ENCODE results near the gene NRL.

NRL gene

DNA sequence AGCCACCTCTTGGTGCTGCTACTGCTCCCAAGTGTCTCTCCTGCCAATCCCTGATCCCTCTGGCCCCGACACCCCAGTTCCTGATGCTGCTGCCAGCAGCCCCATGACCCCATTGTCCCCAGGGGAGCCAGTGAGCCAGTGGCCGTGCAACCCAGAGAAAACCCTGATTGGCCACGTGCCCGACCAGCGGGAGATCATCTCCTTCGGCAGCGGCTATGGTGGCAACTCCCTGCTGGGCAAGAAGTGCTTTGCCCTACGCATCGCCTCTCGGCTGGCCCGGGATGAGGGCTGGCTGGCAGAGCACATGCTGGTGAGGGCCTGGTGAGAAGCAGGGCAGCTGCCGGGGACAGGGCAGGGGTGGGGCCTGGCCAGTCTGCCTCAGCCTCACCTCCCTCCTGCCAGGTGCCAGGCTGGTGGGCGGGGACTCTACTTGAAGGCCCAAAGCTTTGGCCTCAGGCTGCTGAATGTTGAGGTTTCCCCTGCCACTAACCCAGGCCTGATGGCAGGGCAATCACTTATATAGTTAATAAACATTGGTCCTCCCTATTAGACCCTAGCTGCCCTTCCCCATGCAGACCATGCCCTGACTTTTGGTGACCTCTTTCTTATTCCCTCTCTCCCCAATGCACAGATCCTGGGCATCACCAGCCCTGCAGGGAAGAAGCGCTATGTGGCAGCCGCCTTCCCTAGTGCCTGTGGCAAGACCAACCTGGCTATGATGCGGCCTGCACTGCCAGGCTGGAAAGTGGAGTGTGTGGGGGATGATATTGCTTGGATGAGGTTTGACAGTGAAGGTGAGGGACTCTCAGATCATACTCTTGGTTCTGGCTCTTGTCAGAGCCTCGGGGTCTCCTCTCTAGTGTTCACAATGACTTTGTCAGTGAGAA lies 15.6 kb downstream of the NRL start:
- no peak for DNase-seq (ENCODE audit: low read depth)

DNA sequence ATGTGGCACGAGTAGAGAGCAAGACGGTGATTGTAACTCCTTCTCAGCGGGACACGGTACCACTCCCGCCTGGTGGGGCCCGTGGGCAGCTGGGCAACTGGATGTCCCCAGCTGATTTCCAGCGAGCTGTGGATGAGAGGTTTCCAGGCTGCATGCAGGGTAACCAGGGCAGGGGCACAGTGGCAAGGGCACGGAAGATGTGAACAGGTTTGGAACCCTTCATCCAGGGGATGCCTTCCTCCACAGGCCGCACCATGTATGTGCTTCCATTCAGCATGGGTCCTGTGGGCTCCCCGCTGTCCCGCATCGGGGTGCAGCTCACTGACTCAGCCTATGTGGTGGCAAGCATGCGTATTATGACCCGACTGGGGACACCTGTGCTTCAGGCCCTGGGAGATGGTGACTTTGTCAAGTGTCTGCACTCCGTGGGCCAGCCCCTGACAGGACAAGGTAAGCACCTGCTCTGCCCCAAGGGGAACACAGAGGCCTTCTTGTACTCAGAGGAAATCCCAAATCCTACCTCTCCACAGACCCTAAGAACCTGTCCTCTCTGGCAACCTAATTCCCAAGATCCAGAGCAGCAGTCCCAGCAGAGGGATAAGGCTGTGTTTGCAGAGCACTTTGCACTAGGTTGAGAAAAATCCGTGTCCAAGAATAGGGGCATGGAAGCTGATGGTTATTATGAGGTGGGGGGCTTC lies 16.4 kb downstream of the NRL start:
- no peak for DNase-seq (ENCODE audit: low read depth)

DNA sequence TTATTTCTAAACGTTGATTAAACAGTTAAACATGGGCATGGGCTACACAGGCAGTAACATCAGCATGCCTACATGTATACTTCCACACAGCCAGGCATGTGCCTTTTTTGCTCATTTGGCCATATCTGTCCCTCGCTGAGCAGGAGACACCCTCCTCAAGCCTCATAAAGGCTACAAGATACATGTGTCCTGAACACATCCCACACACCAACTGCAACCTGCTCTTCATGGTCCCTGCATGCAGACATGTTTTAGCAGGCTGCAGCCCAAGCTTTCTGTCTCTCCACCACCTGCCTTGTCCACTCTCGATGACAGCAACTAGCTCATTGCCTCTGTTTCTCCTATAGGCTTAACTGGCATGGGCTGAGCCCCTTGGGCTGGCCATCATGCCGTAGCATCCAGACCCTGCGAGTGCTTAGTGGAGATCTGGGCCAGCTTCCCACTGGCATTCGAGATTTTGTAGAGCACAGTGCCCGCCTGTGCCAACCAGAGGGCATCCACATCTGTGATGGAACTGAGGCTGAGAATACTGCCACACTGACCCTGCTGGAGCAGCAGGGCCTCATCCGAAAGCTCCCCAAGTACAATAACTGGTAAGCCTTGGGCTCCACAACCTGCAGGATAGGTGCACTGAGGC lies 18.1 kb downstream of the NRL start:
- DNase-seq (ENCODE audit: low read depth) = no peak

DNA sequence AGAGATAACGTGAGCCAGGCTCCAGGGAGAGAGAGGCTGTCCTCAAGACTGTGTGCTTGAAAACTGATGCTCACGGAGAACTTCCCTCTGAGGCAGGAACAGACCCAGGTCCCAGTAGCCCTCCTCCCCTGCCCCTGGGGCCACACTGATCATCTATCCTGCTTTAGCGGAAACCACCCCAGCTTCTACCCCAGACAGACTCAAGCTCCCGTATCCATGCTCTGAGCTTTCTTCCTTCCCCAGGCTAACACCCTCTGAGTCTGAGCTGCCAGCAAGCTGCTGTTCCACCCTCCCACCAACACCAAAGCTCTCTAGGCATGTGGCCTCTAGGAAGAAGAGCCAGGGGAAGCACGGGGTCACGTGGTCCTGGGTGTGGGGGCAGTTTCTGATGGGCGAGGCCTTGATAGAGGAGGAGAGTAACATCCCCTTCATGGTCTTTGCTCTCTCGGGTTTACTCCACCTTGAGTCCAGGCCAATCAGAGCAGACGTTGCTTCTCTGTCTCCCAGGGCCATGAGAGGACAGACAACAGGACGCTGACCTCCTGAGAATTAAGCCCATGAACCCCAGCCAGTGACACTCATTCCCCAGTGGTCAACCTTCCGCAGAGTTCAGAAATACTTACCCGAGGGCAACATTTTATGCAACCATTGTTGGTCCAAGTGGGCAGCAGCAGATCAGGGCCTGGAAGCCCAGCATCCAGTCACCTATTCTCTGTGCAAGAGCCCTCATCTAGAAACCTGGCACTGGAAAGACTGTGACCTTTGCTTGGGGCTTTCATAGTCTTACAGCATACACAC lies 19.3 kb downstream of the NRL start:
- peak; percentile 48 for DNase-seq (ENCODE audit: low read depth)

DNA sequence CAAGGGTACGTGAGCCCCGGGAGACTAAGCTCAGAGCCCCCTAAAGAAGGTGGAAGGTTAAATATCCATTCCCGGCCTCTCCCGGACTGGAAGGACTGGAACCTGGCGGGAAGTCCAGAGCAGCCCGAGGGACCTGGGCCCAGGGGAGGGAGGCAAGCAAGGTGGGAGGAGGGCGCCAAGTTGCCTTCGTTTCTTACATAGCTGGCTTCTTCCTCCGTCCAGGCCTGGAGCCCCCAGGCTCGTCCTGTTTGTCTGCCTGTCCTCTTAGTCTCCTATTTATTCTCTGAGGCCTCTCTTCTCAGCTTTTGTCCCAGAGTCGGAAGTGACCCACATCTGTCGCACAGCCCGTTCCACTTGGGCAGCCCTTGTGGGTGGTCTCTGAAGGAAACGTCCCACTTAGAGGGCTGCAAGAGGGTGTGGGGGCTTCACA lies 19.9 kb downstream of the NRL start:
- no peak for DNase-seq (ENCODE audit: low read depth)

DNA sequence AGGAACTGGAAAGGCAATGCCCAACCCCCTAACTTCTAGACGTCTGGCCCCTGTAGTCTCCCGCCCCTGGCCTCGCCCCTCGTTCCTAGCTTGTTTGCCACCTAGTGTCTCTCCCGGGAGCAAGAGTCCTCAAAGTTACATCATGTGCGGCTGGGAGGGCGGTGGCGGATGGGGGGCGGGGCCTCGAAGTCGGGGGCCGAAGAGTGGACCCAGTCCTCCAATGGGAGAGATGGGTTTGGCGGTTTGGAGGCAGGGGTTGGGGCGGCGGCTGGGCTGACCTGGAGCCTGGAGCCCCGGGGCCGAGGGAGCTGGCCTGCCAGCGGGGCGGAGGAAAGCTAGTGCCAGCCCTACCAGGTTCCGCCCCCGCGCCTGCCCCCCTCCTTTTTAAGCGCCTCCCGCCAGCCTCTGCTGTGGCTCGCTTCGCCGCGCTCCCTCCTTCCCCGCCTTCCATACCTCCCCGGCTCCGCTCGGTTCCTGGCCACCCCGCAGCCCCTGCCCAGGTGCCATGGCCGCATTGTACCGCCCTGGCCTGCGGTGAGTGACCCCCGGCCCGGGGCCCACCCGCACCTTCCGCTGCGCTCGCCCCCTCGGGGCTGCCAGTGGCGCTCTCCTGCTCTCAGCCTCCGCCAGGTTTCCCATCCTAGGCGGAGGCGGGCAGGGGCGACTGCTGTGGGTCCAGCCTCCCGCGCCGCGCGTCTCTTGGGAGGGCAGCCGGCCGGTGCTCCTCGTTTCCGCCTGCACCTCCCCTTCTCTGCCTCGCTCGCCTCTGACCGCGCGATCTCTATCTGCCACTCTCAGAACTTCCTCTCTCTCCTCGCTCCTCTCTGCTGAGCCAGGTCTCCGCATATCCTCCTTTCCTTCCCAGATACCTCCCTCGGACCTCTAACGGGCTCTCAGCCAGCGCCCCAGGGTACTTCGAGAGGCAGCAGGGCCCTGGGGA lies 20.6 kb downstream of the NRL start, which contains the start of gene PCK2:
PCK2 (plus strand) TSS at position 411 of the 940 bp plus-strand sequence; CDS start at position 506, 95 bp downstream.
- peak; percentile 70 for DNase-seq (ENCODE audit: low read depth)

DNA sequence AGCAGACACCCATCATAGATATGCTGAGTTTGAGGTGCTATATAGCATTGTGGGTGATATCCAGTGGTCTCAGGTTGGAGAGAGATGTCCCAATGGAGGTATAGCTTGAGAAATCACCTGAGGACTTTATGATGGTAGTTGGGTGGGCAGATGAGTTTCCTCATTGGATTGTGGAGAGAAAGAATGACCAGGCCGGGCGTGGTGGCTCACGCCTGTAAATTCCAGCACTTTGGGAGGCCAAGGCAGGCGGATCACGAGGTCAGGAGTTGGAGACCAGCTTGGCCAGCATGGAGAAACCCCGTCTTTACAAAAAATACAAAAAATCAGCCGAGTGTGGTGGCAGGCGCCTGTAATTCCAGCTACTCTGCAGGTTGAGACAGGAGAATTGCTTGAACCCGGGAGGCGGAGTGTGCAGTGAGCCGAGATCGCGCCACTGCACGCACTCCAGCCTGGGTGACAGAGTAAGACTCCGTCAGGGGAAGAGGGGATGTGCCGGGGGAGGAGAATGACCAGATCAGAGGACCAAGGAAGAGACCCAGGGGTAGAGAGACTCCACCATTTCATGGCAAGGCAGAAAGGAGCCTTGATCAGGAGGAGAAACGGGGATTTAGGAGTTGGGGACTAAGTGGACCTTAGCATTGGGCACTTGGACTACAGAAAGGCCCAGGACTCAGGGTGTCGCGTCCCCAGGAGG lies 21.4 kb downstream of the NRL start:
- DNase-seq (ENCODE audit: low read depth) = no peak

DNA sequence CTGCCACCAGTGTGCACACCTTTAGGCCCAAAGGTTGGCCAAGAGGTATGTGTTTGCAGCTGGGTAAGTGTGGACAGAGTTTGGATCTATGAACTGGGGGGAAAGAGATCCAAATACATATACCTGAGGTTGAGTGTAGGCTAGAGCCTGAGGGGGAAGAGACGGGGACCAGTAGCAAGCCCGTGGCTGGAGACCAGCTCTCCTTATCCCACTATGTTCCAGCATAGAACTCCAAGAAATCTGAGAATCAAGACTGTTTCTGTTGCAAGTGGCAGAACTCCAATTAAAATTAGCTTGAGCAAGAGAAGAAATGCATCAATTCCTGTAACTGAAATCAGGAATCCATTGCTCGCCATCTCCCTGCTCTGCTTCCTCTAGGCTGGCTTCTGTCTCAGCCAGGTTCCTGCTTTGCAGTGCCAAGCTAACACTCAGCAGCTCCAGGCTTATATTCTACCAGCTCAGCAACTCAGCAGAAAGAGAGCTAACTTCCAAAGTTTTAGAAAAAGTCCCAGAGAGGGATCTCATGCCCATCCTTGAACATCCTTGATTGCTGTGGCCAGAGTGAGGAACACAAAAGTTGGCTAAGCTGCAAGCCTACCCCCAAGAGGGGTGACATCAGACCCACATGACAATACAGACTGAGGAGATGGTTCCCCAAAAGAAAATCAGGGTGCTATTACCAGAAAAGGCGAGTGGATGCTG lies 22.1 kb downstream of the NRL start:
- DNase-seq (ENCODE audit: low read depth) = no peak

DNA sequence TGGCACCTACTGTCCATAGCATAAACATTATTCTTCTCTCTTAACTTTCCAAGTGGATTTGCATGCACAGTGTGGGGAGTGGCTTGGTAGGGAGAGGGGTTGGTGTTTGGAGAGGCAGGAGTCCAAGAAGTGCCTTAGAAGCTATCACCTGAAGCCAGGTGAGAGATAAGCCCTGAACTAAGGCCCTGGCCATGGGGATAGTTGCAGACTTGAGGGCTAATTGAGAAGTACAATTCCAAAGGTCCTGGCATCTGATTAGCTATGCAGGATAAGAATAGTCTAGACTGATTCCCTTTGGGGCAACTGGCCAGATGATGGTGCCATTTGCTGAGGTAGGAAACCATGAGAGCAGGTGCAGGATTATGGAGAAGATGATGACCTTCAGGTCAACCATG lies 22.6 kb downstream of the NRL start:
- no peak for DNase-seq (ENCODE audit: low read depth)

DNA sequence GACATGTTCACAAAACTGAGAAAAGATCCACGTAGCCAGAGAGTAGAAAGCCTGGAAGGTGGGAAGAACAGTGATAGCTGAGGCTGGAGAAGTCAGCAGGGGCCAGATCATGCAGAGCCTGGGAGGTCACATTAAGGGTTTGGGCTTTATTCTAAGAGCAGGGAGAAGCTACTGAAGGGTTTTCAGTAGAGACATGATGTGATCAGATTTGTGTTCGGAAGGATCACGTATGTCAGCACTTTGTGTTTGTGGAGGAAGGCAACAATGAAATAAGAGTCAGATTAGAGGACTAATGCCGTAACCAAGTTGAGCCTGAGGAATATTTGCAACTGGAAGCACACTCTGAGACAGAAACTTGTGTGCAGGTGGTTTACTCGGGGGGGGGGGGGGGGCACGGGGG lies 24.9 kb downstream of the NRL start:
- DNase-seq (ENCODE audit: low read depth) = no peak

DNA sequence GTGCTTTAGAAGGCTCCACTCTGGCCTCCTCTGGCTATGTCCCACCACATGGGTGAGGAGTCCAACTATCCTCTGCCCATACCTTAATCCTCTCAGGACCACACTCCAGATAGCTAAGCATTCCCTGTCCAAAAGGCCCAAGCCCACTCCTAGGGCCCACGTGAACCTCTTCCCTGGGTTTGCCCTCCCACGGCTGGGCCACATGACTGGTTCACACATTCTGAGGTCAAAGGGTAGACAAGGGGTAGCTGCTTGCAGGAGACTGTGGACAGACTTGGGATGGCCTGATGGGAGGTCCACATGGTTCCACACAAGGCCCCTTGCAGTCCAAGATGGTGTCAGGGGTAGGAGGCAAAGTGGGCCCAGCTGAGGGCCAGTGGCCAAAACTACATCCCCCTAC lies 26.7 kb downstream of the NRL start:
- no peak for DNase-seq (ENCODE audit: low read depth)

DNA sequence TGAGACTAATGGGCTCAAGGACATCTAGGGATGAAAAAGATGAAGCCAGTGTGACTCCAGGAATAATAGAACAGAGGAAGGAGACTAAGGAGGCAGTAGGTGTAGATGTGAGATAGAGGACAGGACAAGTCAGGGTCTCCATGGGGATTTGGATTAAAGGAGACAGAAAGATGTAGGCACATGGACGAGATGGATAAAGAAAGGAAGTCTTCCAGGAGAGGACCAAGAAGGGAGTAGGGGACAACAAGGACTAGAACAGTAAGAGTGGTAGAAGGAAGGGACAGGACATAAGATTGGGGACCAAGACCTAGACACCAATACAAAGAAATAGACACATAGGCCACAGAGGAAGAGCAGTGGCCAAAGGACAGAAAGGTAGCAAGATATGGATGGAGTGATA lies 27.7 kb downstream of the NRL start:
- DNase-seq (ENCODE audit: low read depth) = no peak

DNA sequence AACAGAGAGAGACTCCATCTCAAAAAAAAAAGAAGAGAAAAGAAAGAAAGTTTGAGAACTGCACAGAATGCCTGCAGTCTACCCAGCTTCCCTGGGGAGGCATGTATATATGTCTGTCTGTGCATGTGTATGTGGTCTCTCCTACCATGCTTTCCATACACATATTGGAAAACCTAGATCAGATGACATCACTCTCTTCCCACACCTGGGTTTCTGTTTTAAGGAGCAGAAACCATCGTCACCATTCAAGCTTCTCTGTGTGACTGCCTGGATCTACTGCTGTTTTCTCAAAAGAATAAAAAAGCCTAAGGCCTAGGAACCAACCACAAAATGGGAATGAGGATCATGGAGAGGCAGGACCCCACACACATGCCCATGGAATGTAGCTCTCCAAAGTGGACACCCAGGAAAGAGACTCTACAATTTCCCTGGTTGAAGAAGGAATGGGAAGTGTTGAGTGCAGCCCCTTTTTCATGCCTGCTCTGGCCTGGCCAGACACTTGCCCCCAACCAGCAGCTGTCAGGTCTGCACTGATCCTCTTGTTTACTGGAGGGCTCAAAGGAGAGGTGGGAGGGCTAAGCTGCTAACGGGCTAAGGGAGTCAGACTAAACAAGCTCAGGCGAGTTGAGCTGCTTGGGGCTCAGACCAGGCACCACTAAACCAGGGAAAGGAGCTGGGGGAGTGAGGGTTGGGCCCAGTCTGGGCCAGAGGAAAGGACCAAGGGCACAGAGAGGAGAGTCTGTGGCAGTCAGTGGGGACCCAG lies 28.4 kb downstream of the NRL start:
- no peak for DNase-seq (ENCODE audit: low read depth)

DNA sequence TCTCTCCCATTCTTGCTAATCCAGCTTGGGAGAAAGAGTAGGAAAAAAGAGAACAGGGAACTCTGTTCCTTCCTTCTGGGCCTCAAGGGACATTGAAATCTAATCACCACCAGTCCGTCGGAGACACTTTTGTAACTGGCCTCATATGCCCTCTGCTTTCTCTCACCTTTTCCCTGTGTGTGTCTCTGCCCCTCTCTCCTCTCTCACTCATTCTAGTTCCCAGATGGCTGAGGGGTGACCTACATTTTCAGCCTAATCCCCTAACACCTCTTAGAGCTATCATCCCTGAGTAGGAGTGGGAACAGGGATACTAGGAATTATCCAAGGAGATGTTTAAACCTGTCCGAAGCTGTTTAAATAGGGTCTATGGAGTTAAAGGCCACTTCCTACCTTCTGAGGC lies 29.5 kb downstream of the NRL start:
- no peak for DNase-seq (ENCODE audit: low read depth)

DNA sequence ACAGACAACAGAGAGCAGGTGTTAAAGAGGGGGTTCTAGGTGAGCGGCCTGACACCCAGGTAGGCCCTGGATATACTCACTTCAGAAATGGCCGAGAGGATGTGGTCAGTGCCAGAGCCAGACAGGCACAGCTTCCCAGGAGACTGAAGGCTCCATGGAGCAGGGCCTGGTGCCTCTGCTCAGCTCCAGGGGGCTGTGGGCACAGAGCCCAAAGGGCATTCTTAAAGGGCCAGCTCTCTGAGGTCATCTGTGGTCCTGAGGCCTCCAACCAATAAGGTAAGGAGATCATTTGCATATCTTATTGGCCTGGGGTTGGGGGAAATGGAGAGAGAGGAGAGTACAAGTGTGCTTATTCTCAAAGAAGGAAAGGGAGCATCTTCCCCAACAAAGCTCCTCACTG lies 30.3 kb downstream of the NRL start:
- no peak for DNase-seq (ENCODE audit: low read depth)

DNA sequence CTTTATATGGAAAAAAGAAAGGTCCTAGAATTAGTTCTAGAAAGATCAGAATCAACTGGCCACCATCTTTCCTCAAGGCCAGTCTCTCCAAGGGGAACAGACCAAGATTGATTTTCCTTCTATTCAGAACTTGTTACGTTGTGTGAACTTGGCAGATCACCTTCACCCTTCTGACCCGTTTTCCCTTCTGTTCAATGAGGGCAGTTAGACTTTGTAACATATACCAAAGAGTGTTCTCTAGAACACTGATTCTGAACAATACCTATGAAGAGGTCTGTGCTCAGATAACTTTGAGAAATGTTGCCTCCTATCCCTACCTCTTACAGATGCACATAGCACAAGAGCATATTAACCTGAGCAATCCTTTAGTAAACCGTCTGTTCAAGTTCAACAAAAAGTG lies 31.3 kb downstream of the NRL start:
- DNase-seq (ENCODE audit: low read depth) = no peak

DNA sequence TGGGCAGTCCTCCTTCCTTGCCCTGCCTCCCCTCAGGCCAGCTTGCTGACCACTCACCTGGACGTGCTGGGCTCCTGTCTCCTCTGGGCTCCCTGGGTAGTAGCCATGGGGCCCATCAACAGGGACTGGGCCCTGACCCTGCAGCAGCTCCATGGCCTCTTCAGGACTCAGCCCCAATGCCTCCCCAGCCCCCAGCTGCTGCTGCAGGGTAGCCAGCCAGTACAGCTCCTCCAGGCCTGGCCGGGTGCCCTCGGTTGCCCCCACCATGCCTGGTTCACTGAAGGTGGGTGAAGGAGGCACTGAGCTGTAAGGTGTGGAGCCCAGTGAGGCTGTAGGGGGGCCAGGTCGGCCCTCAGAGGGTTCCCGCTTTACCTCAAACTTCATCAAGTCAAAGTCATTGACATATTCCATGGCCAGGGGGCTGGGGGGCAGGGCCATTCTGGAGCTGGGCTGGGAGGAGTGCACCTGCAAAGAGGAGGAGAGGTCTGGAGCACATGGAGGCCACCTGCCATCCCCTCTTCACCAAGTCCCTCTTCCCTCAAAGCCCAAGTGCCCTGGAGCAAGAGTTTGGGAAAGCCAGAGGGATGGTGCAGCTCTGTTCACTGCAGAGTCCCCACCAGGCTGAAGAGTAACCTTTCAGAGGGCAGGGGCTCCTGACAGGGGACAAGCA lies 32.2 kb downstream of the NRL start:
- DNase-seq (ENCODE audit: low read depth) = no peak

DNA sequence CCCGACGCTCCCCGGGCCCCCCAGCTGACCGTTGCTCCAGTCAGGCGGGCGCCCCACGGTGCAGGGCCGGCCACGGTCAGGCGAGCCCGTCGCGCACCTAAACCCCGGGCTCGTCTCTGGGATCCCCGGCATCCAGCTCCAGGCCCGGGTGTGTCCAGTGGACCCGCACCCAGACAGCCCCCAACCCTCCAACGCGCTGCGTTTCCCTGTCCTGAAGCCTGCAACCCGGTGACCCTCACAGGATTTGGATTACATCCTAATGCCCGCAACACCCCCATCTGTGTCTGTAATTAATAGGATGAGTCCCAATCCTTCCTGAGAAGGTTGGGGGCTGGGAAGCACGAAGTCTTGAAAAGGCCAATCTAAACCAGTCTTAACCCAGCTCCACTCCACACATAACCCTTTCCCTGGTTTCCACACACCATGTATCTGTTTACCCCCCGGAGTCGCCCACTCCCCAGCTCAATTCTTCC lies 33.0 kb downstream of the NRL start:
- no peak for DNase-seq (ENCODE audit: low read depth)

Data from stimulated activated CD4-positive, alpha-beta T cell treated with anti-CD3 and anti-CD28 coated beads, Interleukin-2, amount 100 ng/mL, for 4 hours (primary cell).